ENCODE results near the gene PPT1. TPM values are rescaled to one million over a fixed set of nuclear protein-coding genes. Genes with fewer than 3 reads are reported as not detected.

The PPT1 gene
- total RNA-seq = 70.6 and 70.7 TPM in 2 replicates

GRCh38 chr1:40096977-40097782 lies at the start of gene PPT1:
TSS of gene PPT1 (minus strand) at chr1:40097252. CDS start at chr1:40097238, 14 bp downstream.
- no peak for DNase-seq (ENCODE audit: extremely low read depth, low read depth, low spot score)

- DNase-seq (ENCODE audit: extremely low read depth, low read depth, low spot score) = peak; percentile 54
Measured at GRCh38 chr1:40143891-40144575, 47.0 kb upstream of the PPT1 start.

GRCh38 chr1:40141878-40142535 lies 45.0 kb upstream of the PPT1 start:
- no peak for DNase-seq (ENCODE audit: extremely low read depth, low read depth, low spot score)

- DNase-seq (ENCODE audit: extremely low read depth, low read depth, low spot score) = no peak
Measured at GRCh38 chr1:40140211-40140973, 43.3 kb upstream of the PPT1 start.

- DNase-seq (ENCODE audit: extremely low read depth, low read depth, low spot score) = no peak
Measured at GRCh38 chr1:40133839-40134238, 36.8 kb upstream of the PPT1 start.

- no peak for DNase-seq (ENCODE audit: extremely low read depth, low read depth, low spot score)
Measured at GRCh38 chr1:40133312-40133665, 36.2 kb upstream of the PPT1 start.

- no peak for DNase-seq (ENCODE audit: extremely low read depth, low read depth, low spot score)
Measured at GRCh38 chr1:40132383-40133311, 35.6 kb upstream of the PPT1 start.

- peak; percentile 48 for DNase-seq (ENCODE audit: extremely low read depth, low read depth, low spot score)
Measured at GRCh38 chr1:40130892-40131291, 33.8 kb upstream of the PPT1 start.

- no peak for DNase-seq (ENCODE audit: extremely low read depth, low read depth, low spot score)
Measured at GRCh38 chr1:40122855-40123254, 25.8 kb upstream of the PPT1 start.

GRCh38 chr1:40120128-40120527 lies 23.1 kb upstream of the PPT1 start:
- DNase-seq (ENCODE audit: extremely low read depth, low read depth, low spot score) = no peak

GRCh38 chr1:40114400-40114799 lies 17.3 kb upstream of the PPT1 start:
- DNase-seq (ENCODE audit: extremely low read depth, low read depth, low spot score) = no peak

GRCh38 chr1:40110389-40110788 lies 13.3 kb upstream of the PPT1 start:
- DNase-seq (ENCODE audit: extremely low read depth, low read depth, low spot score) = no peak

- DNase-seq (ENCODE audit: extremely low read depth, low read depth, low spot score) = no peak
Measured at GRCh38 chr1:40107290-40107959, 10.4 kb upstream of the PPT1 start.

GRCh38 chr1:40105028-40105427 lies 8.0 kb upstream of the PPT1 start:
- DNase-seq (ENCODE audit: extremely low read depth, low read depth, low spot score) = no peak

GRCh38 chr1:40102896-40103295 lies 5.8 kb upstream of the PPT1 start:
- DNase-seq (ENCODE audit: extremely low read depth, low read depth, low spot score) = no peak

- DNase-seq (ENCODE audit: extremely low read depth, low read depth, low spot score) = no peak
Measured at GRCh38 chr1:40102038-40102437, 5.0 kb upstream of the PPT1 start.

GRCh38 chr1:40096646-40096976 lies 441 bp downstream of the PPT1 start:
- no peak for DNase-seq (ENCODE audit: extremely low read depth, low read depth, low spot score)

- DNase-seq (ENCODE audit: extremely low read depth, low read depth, low spot score) = no peak
Measured at GRCh38 chr1:40095806-40096205, 1.2 kb downstream of the PPT1 start.

- DNase-seq (ENCODE audit: extremely low read depth, low read depth, low spot score) = no peak
Measured at GRCh38 chr1:40094466-40095110, 2.5 kb downstream of the PPT1 start.

Data from glomerular endothelial cell (primary cell).